Limb (tissue), 2 donors: ENCODE measurements around the gene AOPEP.
A peak's percentile ranks its signal among the peaks of the same experiment; 100 is the strongest.

Source experiments
- DNase-seq, 2 donors: peaks; one replicate each; pipeline ENCODE4 v3.0.0-alpha.2; 2016; ENCODE audit errors: extremely low spot score in 2 of 2

AOPEP gene

GRCh38 chr9:94726495-94727191, at the start of gene AOPEP:
AOPEP (plus strand) TSS chr9:94726699; CDS start chr9:94759784, 33,085 bp downstream.
- peak; percentile 97 to 99 for DNase-seq

DNA sequence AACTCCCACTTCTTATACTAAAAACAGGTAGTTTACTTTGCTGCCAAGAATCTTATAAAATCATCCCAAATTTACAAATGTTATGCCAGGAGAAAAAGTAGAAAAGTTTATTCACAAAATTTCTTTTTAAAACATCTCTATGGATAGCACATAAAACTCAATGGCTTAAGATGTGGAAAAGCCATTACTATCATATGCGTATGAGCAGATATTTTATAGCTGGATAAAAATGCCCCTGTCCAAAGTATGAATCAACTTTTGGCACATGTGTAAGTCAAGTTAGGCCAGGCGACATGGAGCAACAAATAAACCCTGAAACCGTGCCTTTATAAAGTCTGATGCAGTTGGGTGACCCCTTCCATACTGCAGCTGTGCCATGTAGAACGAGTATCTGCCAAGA, 48.6 kb upstream of the AOPEP start:
- peak in 1 of 2 donors; percentile 68 for DNase-seq

DNA sequence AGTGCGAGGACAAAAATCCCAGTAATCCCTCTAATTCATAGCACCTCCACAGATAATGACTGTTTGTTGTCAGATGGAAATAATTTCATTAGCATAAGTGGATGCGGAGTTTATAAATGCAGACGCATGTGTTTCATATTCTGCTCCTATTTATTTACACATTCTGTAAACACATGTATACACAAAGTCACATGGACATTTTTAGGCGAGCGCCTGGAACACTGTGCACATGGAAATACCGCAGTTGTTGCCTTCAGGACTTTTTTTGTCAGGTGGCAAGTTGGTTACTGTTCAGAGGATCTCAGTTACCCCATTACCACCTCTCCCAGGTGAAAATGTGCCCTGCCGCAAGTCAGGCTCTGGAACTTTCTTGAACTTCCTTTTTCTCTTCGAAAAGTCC, 46.9 kb upstream of the AOPEP start:
- DNase-seq, result no peak

- no peak for DNase-seq
Measured at GRCh38 chr9:94680020-94680419, 46.5 kb upstream of the AOPEP start.

GRCh38 chr9:94680621-94681020, 45.9 kb upstream of the AOPEP start:
- DNase-seq, result no peak

DNA sequence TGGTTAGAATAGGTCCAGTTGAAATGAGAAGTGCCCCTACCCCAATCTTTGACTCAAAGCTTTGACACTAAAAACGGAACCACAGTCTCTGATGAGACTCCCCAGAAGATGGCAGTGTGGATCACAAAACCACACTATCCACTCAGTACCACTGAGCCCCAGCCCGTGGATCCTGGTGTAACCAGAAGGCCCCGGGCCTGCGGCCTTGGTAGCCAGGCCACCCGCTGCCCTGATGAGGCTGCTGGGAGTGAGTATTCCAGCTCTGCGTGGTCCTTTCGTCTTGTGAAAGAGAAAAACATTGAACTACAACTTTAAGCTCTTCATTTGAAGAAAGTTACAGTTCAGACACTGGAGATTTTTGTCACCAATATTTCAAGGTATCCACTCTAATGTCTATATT, 45.0 kb upstream of the AOPEP start:
- DNase-seq, result peak; percentile 69 to 76

DNA sequence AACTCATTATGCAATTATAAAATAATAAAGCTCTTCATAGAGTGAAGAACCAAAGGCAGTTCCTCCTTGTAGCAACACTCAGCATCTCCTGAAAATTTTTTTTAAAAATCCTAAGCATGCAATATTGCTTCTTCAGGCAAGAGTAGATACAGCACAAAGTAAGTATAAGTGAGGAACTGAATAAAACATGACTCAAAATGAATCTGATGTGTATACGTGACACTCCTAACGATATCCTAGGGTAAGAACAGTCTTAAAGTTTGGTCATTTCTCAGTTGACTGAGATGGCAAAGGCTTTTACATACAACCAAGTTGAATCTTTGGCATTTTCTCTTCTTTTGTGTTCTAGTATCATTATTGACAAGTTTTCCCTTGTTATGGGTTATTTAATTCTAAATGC, 41.1 kb upstream of the AOPEP start:
- no peak for DNase-seq

DNA sequence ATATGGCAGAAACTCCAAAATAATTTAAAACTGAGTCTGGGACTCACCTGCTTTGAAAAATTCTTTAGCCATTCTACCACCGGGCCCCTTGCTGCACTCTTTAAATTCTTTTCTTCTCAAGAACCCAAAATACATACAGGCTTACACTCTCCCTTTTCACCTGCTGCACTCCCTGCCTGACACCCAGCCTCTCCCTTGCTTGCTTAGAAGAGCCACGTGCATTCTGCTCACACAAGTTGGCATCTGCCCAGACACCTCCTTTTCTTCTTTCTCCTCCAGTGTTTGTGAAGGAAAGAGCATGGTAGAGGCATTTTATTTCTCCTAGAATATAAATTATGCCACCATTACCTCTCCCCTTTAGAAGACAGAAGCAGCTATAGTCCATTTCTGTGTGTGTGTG, 39.0 kb upstream of the AOPEP start:
- DNase-seq, result no peak

DNA sequence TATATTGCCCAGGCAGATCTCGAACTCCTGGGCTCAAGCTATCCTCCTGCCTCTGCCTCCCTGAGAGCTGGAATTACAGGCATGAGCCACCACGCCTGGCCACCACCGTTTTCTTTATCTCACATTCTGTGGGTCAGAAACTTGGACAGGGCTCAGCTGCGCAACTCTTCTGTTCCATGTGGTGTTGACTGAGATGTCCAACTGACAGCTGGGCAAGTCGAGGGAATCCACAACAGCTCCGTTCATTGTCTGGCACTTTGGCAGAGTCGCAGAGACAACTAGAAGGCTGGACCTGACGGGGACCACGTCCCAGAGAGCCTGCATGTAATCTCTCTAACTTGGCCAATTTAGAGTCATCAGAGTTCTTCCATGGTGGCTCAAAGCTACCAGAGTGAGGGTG, 36.2 kb upstream of the AOPEP start:
- DNase-seq, result no peak

- no peak for DNase-seq
Measured at GRCh38 chr9:94692601-94693000, 33.9 kb upstream of the AOPEP start.

DNA sequence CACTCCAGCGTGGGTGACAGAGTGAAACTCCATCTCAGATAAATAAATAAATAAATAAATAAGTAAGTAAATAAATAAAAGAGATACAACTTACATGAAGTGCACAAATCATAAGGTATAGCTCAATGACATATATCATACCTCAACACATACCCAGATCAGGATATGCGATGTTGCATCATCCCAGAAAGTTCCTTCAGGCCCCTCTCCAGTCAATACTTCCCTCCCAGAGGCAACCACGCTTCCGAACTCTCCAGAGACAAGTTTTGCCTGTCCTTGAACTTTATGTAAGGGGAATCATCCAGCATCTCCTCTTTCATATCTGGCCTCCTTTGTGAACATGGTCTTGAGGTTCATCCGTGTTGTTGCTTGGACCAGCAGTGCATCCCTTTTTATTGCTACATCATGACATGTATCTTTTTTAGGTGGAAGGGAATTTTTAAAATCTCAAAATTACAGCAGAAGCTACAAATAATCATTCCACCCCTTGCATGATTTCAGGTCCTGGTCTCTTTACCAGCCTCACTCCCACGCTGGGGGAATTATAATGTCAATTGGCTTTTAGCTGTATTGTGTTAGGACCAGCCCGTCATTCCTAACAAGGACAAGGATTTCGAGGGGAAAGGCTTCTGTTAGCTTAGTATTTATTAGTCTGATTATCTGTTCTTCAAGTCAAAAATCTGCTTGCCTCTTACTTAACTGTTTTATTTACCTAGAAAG, 32.9 kb upstream of the AOPEP start:
- no peak for DNase-seq

DNA sequence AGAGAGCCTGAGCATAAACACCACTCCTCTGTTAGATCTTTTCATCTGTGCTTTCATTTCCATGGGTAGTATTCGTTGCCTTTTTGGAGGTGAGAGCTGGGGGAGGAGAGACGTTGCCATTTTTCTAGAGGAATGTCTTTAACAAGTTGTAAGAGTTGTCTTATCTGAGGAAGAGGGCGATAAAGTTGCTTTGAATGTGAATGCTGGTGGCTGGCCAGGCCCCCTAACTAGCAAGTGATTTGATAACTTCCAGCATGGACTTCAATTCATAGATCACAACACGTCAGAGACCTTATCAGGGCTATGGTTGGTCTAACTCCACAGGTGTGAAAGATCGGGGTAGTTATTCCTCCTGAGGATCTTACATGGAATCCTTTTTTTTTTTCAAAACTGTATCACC, 30.0 kb upstream of the AOPEP start:
- DNase-seq, result no peak

- DNase-seq, result peak; percentile 43 to 58
Measured at GRCh38 chr9:94697972-94698581, 28.4 kb upstream of the AOPEP start.

DNA sequence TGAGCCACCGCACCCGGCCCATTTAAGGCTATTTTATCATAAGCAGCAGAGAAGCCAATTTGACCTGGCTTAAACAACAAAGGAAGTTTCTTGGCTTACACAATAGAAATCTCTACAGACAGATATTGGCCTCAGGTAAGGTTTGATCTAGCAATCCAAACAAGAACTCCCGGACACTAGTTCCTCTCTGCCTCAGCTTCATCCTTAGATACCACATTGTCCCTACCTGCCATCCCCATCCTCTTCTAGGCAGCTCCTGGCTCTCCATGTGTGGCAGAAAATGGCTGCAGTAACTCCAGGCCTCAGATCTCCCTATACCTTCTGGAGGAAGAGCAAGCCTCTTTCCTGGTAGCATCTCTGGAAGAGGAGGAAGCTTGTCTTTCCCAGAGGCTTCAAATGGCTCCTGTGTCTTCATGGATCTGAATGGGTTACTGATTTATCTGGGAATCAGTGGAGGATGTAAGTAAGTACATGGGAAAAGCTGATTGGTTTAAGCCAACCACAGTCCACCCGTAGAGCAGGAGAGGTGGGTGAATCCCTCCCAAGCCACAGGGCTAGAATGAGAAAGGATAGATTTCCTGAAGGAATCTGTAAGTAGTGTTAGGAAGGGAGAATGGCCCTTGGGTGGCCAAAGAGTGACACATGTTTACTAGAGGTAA, 26.7 kb upstream of the AOPEP start:
- DNase-seq, result no peak

DNA sequence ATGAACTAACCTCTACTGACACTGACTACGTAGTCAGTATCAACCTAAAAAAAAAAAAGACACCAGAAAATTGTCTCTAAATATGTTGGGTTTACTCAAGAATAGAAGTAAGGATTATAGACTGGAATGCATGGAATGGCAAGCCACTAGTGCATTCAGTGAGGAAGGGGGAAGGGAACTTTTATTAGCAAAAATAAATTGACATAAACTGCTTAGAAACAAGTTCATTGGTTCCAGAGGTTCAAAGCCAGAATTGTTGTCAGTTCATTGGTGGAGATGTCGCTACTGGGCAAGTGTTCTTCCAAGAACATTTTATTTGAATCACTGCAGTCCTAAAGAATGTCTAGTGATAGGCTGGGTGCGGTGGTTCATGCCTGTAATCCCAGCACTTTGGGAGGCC, 26.1 kb upstream of the AOPEP start:
- DNase-seq, result no peak

DNA sequence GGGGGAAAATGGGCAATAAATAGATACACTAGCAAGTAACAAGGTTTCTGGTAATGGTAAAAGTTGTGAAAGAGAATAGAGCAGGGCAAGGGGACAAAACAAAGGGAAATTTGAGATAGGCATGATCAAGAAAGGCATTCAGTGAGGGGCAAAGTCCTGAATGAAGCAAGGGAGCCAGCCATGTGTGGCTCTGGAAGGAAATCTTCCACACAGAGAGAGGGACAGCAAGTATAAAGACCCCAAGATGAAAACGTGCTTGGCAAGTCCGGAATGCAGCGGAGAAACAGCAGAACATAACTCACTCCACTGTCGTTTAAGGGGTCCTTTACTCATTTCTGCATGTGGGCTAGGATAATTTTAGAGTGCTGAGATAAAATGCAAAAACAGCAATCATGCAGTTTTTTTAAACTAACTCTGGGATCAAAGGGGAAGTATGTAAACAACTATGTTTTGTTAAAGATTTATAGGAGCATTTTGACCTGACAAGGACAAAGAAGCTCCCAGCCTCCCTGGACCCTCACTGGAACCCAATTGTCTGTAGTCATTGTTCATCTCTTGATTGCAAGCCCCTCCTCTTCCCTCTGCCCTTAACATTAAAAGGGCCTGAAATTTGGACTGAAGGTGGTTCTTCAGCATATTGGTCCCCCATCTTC, 22.9 kb upstream of the AOPEP start:
- no peak for DNase-seq

DNA sequence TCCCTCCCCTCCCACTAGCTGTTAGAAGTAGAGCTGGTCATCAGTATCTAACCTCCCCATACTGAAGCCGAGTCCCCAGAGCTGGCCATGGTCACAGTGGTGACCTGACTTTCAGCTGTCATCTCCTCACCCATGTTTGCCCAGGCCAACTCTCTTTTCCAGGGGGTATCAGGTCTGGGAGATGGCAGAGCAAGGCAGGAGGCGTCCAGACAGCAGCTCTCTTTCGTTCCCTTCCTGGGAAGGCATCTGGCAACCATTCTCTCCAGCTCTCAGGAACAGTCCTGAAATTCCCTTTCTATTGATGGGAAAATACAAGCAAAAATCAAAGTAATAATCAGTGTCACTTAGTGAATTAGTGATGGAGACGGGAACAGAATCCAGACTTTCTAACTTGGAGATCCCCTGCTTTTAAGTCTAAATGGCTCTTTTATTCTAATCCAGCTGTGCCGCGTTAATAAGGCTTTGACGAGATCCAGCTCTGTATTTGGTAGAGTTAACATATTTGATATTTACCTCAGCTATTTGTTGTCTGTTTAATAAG, 21.3 kb upstream of the AOPEP start:
- DNase-seq, result no peak

GRCh38 chr9:94706922-94707321, 19.6 kb upstream of the AOPEP start:
- no peak for DNase-seq

DNA sequence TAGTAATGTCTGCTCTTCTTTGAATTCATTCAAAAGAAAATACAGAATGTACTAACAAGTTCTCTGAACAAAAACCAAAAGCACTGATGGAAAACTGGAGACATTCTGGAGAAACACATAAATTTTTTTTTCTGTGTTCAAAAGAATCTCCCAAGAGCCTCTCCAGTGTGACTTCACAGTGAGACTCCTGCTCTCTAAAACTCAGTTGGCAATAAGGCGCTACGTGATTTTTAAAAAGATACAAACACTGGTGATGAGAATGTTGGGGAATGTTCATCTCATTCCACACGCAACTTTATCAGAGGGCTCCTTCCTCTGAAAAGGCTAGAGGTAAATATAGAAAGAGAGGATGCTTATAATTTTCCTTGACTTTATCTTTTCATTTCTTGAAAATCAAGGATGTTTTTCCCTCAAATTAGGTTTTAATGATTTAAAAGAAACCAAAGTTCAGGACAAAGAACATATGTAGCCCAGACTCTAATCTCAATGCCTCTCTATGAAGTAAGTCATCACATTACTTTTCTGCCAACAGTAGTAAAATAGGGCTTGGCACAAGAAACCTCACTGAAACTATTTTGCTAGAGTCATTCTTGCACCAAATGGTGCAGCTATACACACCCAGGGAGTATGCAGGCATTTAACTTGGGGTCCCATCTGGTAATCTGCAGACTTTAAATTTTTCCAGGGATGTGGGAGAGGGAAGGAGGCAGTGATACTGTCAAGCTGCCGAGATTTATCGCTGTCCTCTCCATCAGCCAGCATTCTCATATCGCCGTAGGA, 12.9 kb upstream of the AOPEP start:
- no peak for DNase-seq

DNA sequence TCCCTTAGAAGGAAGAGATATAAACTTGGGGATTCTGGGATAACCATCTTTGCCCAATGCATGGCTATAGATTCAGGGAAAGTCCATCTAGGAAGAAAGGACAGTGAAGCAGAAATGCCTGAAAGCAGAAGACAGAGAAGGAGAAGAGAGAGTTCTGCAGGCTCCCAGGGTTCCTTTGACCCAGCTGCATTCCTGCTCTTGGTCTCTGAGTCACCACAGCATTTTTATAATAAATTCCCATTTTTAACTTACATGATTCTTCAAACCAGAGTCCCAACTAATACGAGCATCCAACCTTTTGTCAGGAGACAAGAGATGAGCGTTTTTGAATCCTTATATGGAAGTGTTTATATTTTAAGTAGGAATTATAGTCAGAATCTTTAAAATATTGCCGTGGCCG, 12.0 kb upstream of the AOPEP start:
- no peak for DNase-seq

DNA sequence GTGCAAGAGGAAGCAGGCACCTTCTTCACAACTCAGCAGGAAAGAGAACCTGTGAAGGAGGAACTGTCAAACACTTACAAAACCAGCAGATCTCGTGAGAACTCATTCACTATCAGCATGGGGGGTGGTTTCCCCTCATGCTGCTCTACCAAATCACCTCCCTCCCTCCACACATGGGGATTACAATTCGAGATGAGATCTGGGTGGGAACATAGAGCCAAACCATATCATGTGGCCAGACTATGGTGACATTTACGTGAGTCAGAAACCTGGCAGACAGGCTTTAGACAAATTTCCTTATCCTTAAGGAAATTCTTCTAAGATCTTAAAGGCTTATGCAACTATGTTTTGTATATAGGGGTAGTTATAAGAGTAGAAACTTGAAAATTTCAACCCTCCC, 8.7 kb upstream of the AOPEP start:
- no peak for DNase-seq
